ENCODE measurements around the gene POLDIP3.
A peak's percentile ranks its signal among the peaks of the same experiment; 100 is the strongest.
"Not testable (repeated sequence)": the region's sequence is repeated elsewhere in the genome, so short reads cannot be mapped to it uniquely, and the experiment has no call there.

The POLDIP3 gene

DNA sequence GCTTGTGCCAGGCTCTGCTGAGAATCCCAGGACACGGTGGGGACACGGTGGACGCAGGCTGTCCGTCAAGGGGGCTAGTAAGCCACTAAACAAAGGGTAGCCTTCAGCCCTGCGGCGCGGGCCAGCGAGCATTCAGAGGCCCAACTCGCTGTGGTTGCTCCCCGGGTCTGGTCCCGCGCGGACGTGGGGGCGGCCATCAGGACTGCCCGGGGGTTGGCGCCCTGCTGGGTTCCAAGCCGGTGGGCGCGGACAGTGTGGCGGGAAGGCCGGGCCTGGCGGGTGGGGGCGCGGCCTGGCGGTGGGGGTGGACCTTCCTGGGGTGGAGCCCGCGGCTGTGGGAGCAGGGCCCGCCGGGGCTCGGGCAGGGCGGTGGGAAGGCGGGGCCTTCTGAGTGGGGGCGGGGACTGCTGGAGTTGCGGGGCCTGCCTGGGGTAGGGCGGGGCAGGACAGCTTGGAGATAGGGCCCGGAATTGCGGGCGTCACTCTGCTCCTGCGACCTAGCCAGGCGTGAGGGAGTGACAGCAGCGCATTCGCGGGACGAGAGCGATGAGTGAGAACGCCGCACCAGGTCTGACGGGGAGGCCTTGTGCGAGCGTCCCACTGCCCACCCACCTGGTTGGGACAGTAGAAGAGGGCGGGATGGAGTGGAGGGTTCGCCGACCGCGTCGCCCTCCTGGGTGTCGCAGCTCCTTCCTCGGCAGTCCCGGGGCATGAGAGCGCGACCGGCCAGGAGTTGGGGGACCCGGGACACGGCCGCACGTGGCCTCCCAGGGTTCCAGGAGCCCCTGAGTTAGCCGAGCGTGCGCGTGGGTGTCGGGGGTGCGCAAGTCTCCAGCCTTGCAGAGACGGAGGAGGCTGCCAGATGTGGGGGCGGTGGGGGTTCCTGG is 61.0 kb downstream of the POLDIP3 start, which contains the start of gene SERHL2:
TSS of gene SERHL2 (plus strand) at position 482 of the 887 bp plus-strand sequence. CDS start at position 547, 65 bp downstream.
- peak; percentile 61 for DNase-seq (ENCODE audit: low read depth)

DNA sequence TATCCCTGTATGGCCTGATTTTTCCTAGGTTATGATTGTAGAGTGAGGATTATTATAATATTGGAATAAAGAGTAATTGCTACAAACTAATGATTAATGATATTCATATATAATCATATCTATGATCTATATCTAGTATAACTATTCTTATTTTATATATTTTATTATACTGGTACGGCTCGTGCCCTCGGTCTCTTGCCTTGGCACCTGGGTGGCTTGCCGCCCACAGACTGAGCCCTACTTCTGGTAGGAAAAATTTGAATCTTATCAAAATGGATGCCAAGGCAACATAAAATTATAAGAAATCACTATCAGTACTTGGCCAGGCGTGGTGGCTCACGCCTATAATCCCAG is 62.4 kb downstream of the POLDIP3 start:
- not testable (repeated sequence) for DNase-seq (ENCODE audit: low read depth)

DNA sequence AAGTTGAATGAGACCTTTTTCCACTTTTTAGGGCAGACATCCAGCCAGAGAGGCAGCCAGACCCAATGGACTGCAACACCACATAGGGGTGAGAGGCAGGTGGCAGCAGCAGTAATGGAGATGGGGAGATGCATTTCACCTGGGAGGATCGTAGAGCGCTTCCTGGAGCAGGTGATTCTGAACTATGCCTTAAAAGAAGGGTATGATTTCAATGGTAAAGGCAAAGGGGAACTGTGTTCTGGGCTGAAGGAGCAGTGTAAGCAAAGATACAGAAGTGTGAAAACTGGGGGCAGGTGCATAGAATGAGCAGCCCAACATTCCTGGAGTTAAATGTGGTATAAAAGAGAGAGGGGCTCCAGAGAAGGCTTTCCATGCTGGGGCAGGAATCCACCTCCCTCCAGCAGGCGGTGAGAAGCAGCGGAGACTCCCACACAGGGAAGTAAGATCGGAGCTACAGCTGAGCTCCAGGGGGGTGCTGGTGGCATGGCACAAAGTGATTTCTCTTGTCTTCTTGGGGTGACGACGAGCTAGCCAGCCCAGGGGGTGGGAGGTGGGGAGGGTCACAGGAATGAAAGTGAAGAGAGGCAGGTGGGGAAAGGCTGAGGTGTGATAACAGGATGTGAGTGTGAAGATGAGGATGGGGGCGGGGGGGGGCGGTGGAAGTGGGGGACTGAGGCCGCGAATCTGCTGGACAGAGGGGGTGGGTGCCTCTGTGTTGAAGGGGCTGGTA is 65.2 kb downstream of the POLDIP3 start:
- no peak for DNase-seq (ENCODE audit: low read depth)

- DNase-seq (ENCODE audit: low read depth) = no peak
These were observed 65.9 kb downstream of the POLDIP3 start for GRCh38 chr22:42548597-42549330.

GRCh38 chr22:42548126-42548525 is 66.6 kb downstream of the POLDIP3 start:
- DNase-seq (ENCODE audit: low read depth) = not testable (repeated sequence)

- no peak for DNase-seq (ENCODE audit: low read depth)
These were observed 67.1 kb downstream of the POLDIP3 start for GRCh38 chr22:42547562-42547961.

- no peak for DNase-seq (ENCODE audit: low read depth)
These were observed 70.0 kb downstream of the POLDIP3 start for GRCh38 chr22:42544686-42545085.

DNA sequence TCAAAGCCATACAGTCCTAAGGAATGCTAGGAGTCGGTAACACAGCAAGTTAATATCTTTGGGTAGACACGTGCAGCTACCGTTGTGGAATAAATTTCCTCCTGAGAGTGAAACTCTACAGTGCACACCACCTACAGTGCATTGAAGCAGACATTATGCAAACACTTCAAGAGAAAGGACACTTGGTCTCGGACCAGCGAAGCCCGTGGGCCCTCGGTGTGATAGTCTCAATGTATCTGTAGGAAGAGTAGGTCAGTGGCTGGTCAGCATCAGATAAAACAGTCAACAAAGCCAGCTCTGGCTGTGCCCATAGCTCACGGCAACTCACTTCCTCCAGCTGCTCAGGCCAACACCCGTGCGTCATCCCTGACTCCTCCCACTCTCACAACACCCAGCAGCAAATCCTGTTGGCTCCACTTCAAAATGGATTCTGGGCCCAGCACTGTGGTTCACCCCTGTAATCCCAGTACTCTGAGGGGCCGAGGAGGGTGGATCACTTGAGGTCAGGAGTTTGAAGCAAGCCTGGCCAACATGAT is 75.4 kb downstream of the POLDIP3 start:
- peak; percentile 40 for DNase-seq (ENCODE audit: low read depth)

DNA sequence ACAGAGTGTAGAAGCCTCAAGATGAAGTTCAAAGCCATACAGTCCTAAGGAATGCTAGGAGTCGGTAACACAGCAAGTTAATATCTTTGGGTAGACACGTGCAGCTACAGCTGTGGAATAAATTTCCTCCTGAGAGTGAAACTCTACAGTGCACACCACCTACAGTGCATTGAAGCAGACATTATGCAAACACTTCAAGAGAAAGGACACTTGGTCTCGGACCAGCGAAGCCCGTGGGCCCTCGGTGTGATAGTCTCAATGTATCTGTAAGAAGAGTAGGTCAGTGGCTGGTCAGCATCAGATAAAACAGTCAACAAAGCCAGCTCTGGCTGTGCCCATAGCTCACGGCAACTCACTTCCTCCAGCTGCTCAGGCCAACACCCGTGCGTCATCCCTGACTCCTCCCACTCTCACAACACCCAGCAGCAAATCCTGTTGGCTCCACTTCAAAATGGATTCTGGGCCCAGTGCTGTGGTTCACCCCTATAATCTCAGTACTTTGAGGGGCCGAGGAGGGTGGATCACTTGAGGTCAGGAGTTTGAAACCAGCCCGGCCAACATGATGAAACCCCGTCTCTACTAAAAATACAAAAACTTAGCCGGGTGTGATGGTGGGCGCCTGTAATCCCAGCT is 77.4 kb downstream of the POLDIP3 start:
- DNase-seq (ENCODE audit: low read depth) = not testable (repeated sequence)

DNA sequence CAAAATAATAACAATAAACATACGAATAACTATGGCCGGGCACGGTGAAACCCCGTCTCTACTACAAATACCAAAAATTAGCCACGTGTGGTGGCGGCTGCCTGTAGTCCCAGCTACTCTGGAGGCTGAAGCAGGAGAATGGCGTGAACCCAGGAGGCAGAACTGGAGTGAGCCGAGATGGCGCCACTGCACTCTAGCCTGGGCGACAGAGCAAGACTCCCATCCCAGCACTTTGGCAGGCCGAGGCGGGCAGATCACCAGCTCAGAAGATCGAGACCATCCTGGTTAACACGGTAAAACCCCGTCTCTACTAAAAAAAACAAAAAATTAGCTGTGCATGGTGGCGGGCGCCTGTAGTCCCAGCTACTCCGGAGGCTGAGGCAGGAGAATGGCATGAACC is 78.0 kb downstream of the POLDIP3 start:
- not testable (repeated sequence) for DNase-seq (ENCODE audit: low read depth)

DNA sequence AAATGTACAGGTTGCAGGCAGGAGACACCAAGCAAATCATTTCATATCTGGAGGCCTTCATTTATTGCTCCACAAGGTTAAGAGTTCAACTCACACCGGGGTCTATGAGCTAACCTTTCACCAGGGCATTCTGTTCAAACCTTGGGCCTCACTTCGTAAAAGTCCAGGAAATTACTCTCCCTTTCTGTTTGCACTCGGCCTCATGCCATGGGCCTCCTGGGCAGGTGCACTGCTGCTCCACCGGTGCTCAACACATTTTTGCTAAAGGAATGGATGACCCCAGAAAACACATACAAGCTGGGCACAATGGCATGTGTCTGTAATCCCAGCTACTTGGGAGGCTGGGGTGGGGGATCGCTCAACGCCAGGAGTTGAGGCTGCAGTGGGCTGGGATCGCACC is 78.5 kb downstream of the POLDIP3 start:
- no peak for DNase-seq (ENCODE audit: low read depth)

DNA sequence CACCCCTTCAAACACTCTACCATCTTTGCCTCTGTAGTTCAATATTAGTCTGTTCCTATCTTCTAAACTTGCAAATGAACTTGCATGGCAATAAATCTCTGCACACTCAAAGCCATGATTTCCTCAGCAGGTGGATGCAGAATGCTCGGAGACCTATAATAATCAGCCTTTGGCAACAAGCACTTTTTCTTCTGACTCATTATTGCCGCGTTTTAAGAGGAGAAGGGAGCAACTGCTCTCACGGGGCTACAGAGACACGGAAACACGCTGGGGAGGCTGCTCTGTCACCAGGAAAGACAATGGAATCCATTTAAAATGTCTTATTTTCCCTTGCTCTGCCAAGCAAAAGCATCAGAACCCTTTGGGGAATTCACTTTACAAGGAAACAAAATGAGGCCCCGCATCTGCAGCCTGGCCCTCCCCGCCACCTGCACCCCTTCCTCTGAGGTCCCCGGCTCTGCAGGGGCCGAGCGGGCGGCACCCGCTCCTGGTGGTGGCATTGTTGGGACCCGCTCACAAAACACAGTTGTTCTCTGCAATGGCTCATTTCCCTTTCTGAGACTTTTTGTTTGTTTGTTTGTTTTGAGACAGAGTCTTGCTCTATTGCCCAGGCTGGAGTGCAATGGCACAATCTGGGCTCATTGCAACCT is 79.5 kb downstream of the POLDIP3 start:
- DNase-seq (ENCODE audit: low read depth) = not testable (repeated sequence)
